22Rv1 (cell line): ENCODE results near the gene TMC7.

Experiments
- ZFX ChIP-seq: fragments of 450-650 bp; IDR thresholded peaks from 2 replicates; pipeline ENCODE4 v1.6.1; 2017; ENCODE audit warnings: antibody characterized with exemption, borderline replicate concordance
- TF ChIP-seq, protein P1 (sequence below): fragments of 450-650 bp; IDR thresholded peaks from 2 replicates; pipeline ENCODE4 v1.5.1; 2017; ENCODE audit warnings: mild to moderate bottlenecking

DNA sequence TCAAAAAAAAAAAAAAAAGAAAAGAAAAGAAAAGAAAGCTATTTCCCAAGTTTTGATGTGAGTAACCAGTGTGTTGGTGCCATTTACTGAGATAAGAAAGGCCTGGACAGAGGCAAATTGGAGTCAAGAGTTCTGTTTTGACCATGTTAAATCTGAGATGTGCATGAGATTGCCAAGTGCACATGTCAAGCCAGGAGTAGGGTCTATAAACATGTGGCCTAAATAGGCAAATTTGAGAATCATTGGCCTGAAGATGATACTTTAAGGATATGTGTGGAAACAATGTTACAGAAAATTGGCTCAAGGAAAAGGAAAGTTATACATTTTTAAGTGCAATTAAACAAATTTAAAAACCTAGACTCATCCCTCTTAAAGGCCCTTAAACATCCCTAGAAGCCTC is 42.3 kb upstream of the TMC7 start:
- TF ChIP-seq, protein P1, sequence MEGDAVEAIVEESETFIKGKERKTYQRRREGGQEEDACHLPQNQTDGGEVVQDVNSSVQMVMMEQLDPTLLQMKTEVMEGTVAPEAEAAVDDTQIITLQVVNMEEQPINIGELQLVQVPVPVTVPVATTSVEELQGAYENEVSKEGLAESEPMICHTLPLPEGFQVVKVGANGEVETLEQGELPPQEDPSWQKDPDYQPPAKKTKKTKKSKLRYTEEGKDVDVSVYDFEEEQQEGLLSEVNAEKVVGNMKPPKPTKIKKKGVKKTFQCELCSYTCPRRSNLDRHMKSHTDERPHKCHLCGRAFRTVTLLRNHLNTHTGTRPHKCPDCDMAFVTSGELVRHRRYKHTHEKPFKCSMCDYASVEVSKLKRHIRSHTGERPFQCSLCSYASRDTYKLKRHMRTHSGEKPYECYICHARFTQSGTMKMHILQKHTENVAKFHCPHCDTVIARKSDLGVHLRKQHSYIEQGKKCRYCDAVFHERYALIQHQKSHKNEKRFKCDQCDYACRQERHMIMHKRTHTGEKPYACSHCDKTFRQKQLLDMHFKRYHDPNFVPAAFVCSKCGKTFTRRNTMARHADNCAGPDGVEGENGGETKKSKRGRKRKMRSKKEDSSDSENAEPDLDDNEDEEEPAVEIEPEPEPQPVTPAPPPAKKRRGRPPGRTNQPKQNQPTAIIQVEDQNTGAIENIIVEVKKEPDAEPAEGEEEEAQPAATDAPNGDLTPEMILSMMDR, result no peak
- TF ChIP-seq ZFX, result no peak
